AG10803 (cell line): ENCODE data around the gene VMAC.

Experiments used
- DNase-seq: peaks from one replicate; pipeline ENCODE4 v3.0.0; 2010; ENCODE audit warnings: low read depth
- H3K4me3 ChIP-seq: 2 replicates; pipeline ENCODE4 v1.5.1; 2011; ENCODE audit warnings: mild to moderate bottlenecking, low read length, control low read depth
- CTCF ChIP-seq: conservative IDR thresholded peaks from 2 replicates; pipeline ENCODE4 v1.5.1; 2011; ENCODE audit warnings: mild to moderate bottlenecking, low read length, control low read depth, inconsistent platforms

VMAC gene

DNA sequence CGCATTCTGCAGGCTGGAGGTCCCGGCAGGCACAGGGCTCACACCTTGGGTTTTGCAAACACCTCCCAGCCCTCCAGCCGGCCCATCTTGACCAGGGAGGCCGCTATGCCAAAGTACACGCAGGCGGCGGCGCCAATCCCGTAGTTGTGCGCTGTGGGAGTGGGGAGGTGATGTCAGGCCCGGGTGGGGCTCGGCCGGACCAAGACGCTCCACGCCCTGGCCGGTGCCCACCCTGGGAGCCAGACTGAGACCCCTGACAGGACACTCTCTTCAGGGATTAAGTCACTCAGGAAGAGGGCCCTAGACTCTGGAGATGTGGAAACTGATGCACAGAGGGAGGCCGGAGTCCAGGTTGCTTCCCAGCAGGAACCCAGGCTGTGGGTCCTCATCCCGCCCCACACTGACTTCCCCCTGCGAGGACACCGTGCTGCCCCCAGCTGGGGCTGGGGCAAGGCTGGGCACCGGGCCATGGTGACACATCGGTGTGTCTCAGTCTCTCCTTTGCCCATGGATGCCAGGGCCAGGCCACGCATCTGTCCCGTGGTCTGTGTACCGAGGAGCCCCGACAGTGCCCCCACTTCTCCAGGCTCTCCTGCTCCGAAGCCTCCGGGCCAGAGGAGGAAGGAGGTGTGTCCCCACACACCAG, 9.8 kb upstream of the VMAC start:
- no peak for DNase-seq

DNA sequence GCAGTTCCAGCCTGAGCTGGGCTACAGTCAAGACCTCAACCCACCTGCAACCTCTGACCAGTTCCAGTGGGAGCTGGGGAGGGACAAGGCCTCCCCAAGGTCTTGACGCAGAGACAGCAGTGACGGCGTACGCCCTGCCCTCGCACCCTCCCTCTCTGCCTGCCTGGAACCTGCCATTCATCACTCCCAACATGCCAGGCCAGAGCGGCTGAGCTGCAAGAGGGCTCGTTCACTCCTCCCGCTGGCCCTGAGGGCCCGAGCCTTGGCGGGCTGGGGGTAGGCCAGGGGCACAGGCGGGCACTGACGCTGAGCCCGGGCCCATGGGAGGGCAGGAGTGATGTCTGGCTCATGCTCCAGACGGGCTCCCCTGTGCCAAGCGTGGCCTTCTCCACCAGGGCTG, 9.3 kb upstream of the VMAC start:
- no peak for DNase-seq
- no peak for TF ChIP-seq CTCF
- no peak overlapping the region for H3K4me3 ChIP-seq

More for the DNA sequence above, 9.8 kb upstream of the VMAC start:
- no peak overlapping the region for H3K4me3 ChIP-seq
- no peak for TF ChIP-seq CTCF

GRCh38 chr19:5895890-5896289, 8.8 kb upstream of the VMAC start:
- no peak for TF ChIP-seq CTCF
- DNase-seq, result no peak
- H3K4me3 ChIP-seq, result no peak overlapping the region

GRCh38 chr19:5896365-5897076, 8.2 kb upstream of the VMAC start:
- DNase-seq, result no peak
- H3K4me3 ChIP-seq, result no peak overlapping the region
- no peak for TF ChIP-seq CTCF

DNA sequence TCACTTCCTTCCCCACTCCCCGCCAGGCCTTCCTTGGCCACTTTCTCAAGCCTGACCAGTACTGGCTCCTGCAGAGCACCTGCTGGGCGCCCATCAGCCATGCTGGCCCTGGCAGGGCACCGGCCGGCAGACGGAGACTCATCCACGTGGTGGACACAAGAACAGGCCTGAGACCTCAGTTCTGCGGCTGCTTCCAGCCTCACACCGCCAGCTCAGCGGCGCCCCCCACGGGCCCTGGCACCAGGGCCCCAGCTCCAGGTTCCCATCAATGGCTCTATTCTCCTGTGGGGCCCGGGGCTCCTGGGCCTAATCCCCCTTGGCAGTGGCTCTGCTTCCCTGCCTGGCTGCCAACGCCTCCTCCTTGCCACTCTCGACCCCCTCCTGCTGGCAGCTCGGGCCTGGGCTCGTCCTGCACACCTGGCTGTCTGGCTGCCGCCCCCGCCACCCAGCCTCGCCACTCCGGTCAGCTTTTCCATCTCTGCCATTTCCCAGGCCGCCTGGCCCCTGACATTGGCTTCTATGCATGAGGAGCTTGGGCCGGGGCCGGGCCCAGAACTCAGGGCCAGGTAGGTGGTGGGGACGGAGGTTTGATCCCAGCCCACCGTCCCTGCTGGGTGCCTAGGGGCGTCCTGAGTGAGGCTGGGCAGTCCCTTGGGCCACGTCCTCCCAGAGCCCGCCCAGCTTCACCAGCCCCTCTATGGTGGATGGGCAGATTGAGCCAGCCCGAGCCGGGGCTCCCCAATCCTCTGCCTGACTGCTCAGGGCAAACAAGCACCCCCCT, 7.3 kb upstream of the VMAC start:
- no peak for TF ChIP-seq CTCF
- DNase-seq, result no peak

GRCh38 chr19:5899728-5900526, 4.7 kb upstream of the VMAC start:
- no peak for DNase-seq
- no peak overlapping the region for H3K4me3 ChIP-seq
- TF ChIP-seq CTCF, result no peak

More for the DNA sequence above, 7.3 kb upstream of the VMAC start:
- no peak overlapping the region for H3K4me3 ChIP-seq
